GM23338 (cell line): Measurements from ENCODE around the gene COX20. TPM values are rescaled to one million over a fixed set of nuclear protein-coding genes. Genes with fewer than 3 reads are reported as not detected.

Experiments used
- ATAC-seq: fragments of 200-7000 bp; cut with Tn5 transposase; 3 replicates; pipeline ENCODE4 v1.9.1; 2020
- DNase-seq: peaks from one replicate; pipeline ENCODE4 v3.0.0-alpha.2; 2015; ENCODE audit warnings: low spot score
- H2AFZ ChIP-seq: fragments of 200-600 bp; sonication (generic); 2 replicates; pipeline ENCODE4 v1.8.0; 2016; ENCODE audit warnings: antibody characterized with exemption, mild to moderate bottlenecking, moderate library complexity
- H3F3A ChIP-seq: fragments of 200-600 bp; sonication (generic); replicated peaks from 2 replicates; pipeline ENCODE4 v1.8.0; 2017; ENCODE audit warnings: antibody characterized with exemption, mixed run types, low read depth
- H3K27ac ChIP-seq: fragments of 200-600 bp; sonication (generic); 2 replicates; pipeline ENCODE4 v1.6.1; 2016; ENCODE audit warnings: low read depth
- H3K27me3 ChIP-seq: fragments of 200-600 bp; sonication (generic); 2 replicates; pipeline ENCODE4 v1.8.0; 2016; ENCODE audit warnings: mild to moderate bottlenecking, mixed run types, moderate library complexity; ENCODE audit not compliant: insufficient read depth
- H3K36me3 ChIP-seq: fragments of 200-600 bp; sonication (generic); 2 replicates; pipeline ENCODE4 v1.8.0; 2016; ENCODE audit warnings: mild to moderate bottlenecking; ENCODE audit not compliant: insufficient read depth
- H3K4me1 ChIP-seq: fragments of 200-600 bp; sonication (generic); 2 replicates; pipeline ENCODE4 v1.8.0; 2016; ENCODE audit warnings: mild to moderate bottlenecking, moderate library complexity; ENCODE audit not compliant: insufficient read depth
- H3K4me2 ChIP-seq: fragments of 200-600 bp; sonication (generic); 2 replicates; pipeline ENCODE4 v1.7.1; 2017; ENCODE audit warnings: mixed run types
- H3K4me3 ChIP-seq: fragments of 200-600 bp; sonication (generic); 2 replicates; pipeline ENCODE4 v1.6.1; 2016; ENCODE audit warnings: mixed run types
- H3K79me2 ChIP-seq: fragments of 200-600 bp; sonication (generic); replicated peaks from 2 replicates; pipeline ENCODE4 v1.8.0; 2017; ENCODE audit warnings: mild to moderate bottlenecking; ENCODE audit not compliant: insufficient read depth
- H3K9me2 ChIP-seq: fragments of 200-600 bp; sonication (generic); 2 replicates; pipeline ENCODE4 v1.8.0; 2017; ENCODE audit not compliant: insufficient read depth
- H4K20me1 ChIP-seq: fragments of 200-600 bp; sonication (generic); replicated peaks from 2 replicates; pipeline ENCODE4 v1.8.0; 2017; ENCODE audit warnings: mild to moderate bottlenecking; ENCODE audit not compliant: insufficient read depth
- H3K27ac Mint-ChIP-seq: 2 replicates; pipeline ENCODE4 v1.8.0; 2020; ENCODE audit warnings: inconsistent platforms, mild to moderate bottlenecking, moderate library complexity, mixed read lengths
- H3K27me3 Mint-ChIP-seq: 3 replicates; pipeline ENCODE4 v1.8.0; 2022; ENCODE audit warnings: low read depth, mild to moderate bottlenecking, moderate library complexity, mixed read lengths, inconsistent platforms; ENCODE audit not compliant: insufficient read depth, poor library complexity
- H3K36me3 Mint-ChIP-seq: 3 replicates; pipeline ENCODE4 v1.8.0; 2021; ENCODE audit warnings: low read depth, mild to moderate bottlenecking, inconsistent platforms, moderate library complexity, mixed read lengths
- H3K4me1 Mint-ChIP-seq: 3 replicates; pipeline ENCODE4 v1.8.0; 2020; ENCODE audit warnings: mild to moderate bottlenecking, inconsistent platforms, mixed read lengths
- H3K4me3 Mint-ChIP-seq: 3 replicates; pipeline ENCODE4 v1.8.0; 2021; ENCODE audit warnings: moderate library complexity, mild to moderate bottlenecking, inconsistent platforms, mixed read lengths
- H3K9me3 Mint-ChIP-seq: 3 replicates; pipeline ENCODE4 v1.8.0; 2020; ENCODE audit warnings: moderate library complexity, mild to moderate bottlenecking, inconsistent platforms, mixed read lengths
- CREB1 ChIP-seq: fragments of 250-450 bp; sonication (Bioruptor Pico); IDR thresholded peaks from 2 replicates; pipeline ENCODE4 v1.5.0; 2020; ENCODE audit warnings: low read depth, mild to moderate bottlenecking, moderate library complexity
- CTCF ChIP-seq, 2 experiments: fragments of 200-600 bp in 1 of 2; sonication (generic) in 1 of 2; conservative IDR thresholded peaks; 2 replicates each; pipeline versions ENCODE4 v1.5.1 to v1.6.1; 2016 to 2017; ENCODE audit warnings: antibody characterized with exemption in 2 of 2, low read depth in 2 of 2, mild to moderate bottlenecking in 2 of 2, moderate library complexity in 1 of 2
- EZH2 ChIP-seq: fragments of 200-600 bp; sonication (generic); IDR thresholded peaks from one replicate; pipeline ENCODE4 v1.8.0; 2017; ENCODE audit warnings: antibody characterized with exemption, mild to moderate bottlenecking, low read depth; ENCODE audit not compliant: unreplicated experiment
- EZH2phosphoT487 ChIP-seq: fragments of 200-600 bp; sonication (generic); IDR thresholded peaks from one replicate; pipeline ENCODE4 v1.8.1; 2018; ENCODE audit warnings: antibody characterized with exemption; ENCODE audit not compliant: unreplicated experiment
- JUNB ChIP-seq: IDR thresholded peaks from one replicate; pipeline ENCODE4 v1.6.1; 2016; ENCODE audit warnings: antibody characterized with exemption; ENCODE audit not compliant: unreplicated experiment
- NANOG ChIP-seq: IDR thresholded peaks from 2 replicates; pipeline ENCODE4 v1.6.1; 2016; ENCODE audit warnings: antibody characterized with exemption, borderline replicate concordance
- POLR2AphosphoS5 ChIP-seq: IDR thresholded peaks from 2 replicates; pipeline ENCODE4 v1.6.1; 2016; ENCODE audit warnings: antibody characterized with exemption, low read depth
- STAT1 ChIP-seq: IDR thresholded peaks from one replicate; pipeline ENCODE4 v1.6.1; 2016; ENCODE audit warnings: antibody characterized with exemption; ENCODE audit not compliant: unreplicated experiment
- ZNF114 ChIP-seq: fragments of 250-450 bp; sonication (Bioruptor Pico); IDR thresholded peaks from 2 replicates; pipeline ENCODE4 v1.5.0; 2020; ENCODE audit warnings: mild to moderate bottlenecking, moderate library complexity
- ZNF331 ChIP-seq: fragments of 250-450 bp; sonication (Bioruptor Pico); IDR thresholded peaks from 2 replicates; pipeline ENCODE4 v1.5.0; 2020; ENCODE audit warnings: low read depth, mild to moderate bottlenecking, moderate library complexity
- ZNF462 ChIP-seq: fragments of 250-450 bp; sonication (Bioruptor Pico); IDR thresholded peaks from 2 replicates; pipeline ENCODE4 v1.5.0; 2020; ENCODE audit warnings: mild to moderate bottlenecking, moderate library complexity
- polyA plus RNA-seq: library from polyadenylated mRNA; unstranded; fragments of >200 nt; fragmentation: Nextera tagmentation; extraction: Ambion mirVana; gene quantifications from 2 replicates; pipeline ENCODE4 v1.2.1, GENCODE V29; 2016
- total RNA-seq: library from RNA; depleted of rRNA; stranded (reverse); fragments of >200 nt; shearing (Covaris generic); gene quantifications from 2 replicates; pipeline ENCODE4 v1.2.3, GENCODE V29; 2014
- TF ChIP-seq, protein P1 (sequence below): IDR thresholded peaks from 2 replicates; pipeline ENCODE4 v1.6.1; 2016; ENCODE audit warnings: antibody characterized with exemption
- TF ChIP-seq, protein P2 (sequence below): IDR thresholded peaks from one replicate; pipeline ENCODE4 v1.6.1; 2018; ENCODE audit warnings: antibody characterized with exemption; ENCODE audit not compliant: unreplicated experiment

COX20 gene
- total and polyA plus RNA-seq, 2 experiments from 2014 or later, result 19.3 to 175 TPM

DNA sequence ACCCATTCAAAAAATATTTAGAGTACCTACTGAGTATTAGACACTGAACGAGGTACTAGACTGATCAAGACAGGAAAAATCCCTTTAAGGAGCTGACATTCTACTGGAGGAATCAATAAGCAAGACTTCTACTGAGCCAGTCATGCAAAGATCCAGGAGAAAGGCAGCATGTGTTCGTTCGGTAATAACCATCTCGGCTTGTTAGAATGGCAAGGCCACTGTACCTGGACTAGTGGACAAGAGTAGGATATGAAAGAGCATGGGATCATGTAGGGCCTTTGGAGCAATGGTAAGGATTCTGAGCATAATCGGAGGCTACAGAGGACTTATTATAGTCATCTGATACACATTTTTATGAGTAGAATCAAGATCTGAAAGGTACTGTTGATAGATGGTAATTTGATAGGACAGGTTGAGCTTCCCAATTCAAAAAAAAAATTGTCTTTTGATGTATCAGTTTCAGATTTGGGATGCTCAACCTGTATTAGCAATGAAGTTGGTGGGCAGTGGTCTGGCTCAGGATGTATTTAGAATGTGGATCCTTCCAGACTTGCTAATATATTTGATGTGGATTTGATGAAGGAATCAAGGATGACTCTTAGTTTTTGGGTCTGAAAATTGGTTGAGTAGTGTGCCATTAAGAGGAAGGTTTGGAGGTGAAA, 2.3 kb downstream of the COX20 start:
- H3K27ac ChIP-seq, result no peak overlapping the region; the same call in 1 of the 2 replicates

More for the DNA sequence above, 2.3 kb downstream of the COX20 start:
- peaks cover 25% of the 10 kb centered on the region for H3F3A ChIP-seq
- Mint-ChIP-seq H3K4me3 (peak overlapping the region; percentile 94), H3K27ac (no peak overlapping the region; the same call in 1 of the 2 replicates), H3K27me3 (peaks cover 18% of the 10 kb centered on the region), H3K9me3 (no peaks in the 10 kb centered on the region; the same call in 2 of the 3 replicates), H3K36me3 (peaks cover 36% of the 10 kb centered on the region), H3K4me1 (peaks cover 38% of the 10 kb centered on the region)
- peaks cover 24% of the 10 kb centered on the region for H3K4me1 ChIP-seq
- H3K79me2 ChIP-seq, result peaks cover 52% of the 10 kb centered on the region
- peak overlapping the region; percentile 82 for H3K4me2 ChIP-seq
- H3K9me2 ChIP-seq, result no peaks in the 10 kb centered on the region
- H3K27me3 ChIP-seq, result no peaks in the 10 kb centered on the region
- no peak overlapping the region for H2AFZ ChIP-seq
- TF ChIP-seq ZNF331 (CRISPR knock-in tag) (no peak), EZH2phosphoT487 (no peak), ZNF114 (CRISPR knock-in tag) (no peak), NANOG (no peak), CREB1 (CRISPR knock-in tag) (no peak), POLR2AphosphoS5 (no peak; the same call in 1 of the 2 replicates), EZH2 (no peak), JUNB (no peak), CTCF (conservative IDR thresholded peaks at IDR 0.05; ENCODE audit: low read depth in 2 of 2) (no peak), ZNF462 (CRISPR knock-in tag) (no peak), STAT1 (no peak)
- TF ChIP-seq, protein P1, sequence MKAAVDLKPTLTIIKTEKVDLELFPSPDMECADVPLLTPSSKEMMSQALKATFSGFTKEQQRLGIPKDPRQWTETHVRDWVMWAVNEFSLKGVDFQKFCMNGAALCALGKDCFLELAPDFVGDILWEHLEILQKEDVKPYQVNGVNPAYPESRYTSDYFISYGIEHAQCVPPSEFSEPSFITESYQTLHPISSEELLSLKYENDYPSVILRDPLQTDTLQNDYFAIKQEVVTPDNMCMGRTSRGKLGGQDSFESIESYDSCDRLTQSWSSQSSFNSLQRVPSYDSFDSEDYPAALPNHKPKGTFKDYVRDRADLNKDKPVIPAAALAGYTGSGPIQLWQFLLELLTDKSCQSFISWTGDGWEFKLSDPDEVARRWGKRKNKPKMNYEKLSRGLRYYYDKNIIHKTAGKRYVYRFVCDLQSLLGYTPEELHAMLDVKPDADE, result no peak
- TF ChIP-seq, protein P2, sequence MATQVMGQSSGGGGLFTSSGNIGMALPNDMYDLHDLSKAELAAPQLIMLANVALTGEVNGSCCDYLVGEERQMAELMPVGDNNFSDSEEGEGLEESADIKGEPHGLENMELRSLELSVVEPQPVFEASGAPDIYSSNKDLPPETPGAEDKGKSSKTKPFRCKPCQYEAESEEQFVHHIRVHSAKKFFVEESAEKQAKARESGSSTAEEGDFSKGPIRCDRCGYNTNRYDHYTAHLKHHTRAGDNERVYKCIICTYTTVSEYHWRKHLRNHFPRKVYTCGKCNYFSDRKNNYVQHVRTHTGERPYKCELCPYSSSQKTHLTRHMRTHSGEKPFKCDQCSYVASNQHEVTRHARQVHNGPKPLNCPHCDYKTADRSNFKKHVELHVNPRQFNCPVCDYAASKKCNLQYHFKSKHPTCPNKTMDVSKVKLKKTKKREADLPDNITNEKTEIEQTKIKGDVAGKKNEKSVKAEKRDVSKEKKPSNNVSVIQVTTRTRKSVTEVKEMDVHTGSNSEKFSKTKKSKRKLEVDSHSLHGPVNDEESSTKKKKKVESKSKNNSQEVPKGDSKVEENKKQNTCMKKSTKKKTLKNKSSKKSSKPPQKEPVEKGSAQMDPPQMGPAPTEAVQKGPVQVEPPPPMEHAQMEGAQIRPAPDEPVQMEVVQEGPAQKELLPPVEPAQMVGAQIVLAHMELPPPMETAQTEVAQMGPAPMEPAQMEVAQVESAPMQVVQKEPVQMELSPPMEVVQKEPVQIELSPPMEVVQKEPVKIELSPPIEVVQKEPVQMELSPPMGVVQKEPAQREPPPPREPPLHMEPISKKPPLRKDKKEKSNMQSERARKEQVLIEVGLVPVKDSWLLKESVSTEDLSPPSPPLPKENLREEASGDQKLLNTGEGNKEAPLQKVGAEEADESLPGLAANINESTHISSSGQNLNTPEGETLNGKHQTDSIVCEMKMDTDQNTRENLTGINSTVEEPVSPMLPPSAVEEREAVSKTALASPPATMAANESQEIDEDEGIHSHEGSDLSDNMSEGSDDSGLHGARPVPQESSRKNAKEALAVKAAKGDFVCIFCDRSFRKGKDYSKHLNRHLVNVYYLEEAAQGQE, result no peak
- H3K36me3 ChIP-seq, result peaks cover 10% of the 10 kb centered on the region; the same call in 1 of the 2 replicates
- peaks cover 8% of the 10 kb centered on the region; the same call in 1 of the 2 replicates for H4K20me1 ChIP-seq
- H3K4me3 ChIP-seq, result peak overlapping the region; percentile 73
- no peak for ATAC-seq
- no peak for DNase-seq
